Psoas muscle (tissue), 8 donors: ENCODE measurements around the gene A4GALT. TPM values are rescaled to one million over a fixed set of nuclear protein-coding genes. Genes with fewer than 3 reads are reported as not detected.
A peak's percentile ranks its signal among the peaks of the same experiment; 100 is the strongest.

Source experiments
- ATAC-seq, 4 donors: fragments of 200-7000 bp; cut with Tn5 transposase; one replicate each; pipeline ENCODE4 v1.9.1; 2020; ENCODE audit warnings: moderate library complexity in 3 of 4, mild to moderate bottlenecking in 2 of 4
- DNase-seq, 2 donors: peaks; one replicate each; pipeline ENCODE4 v3.0.0-alpha.2; 2020
- H3K27ac ChIP-seq: fragments of 200-600 bp; one replicate; pipeline ENCODE4 v1.8.0; 2022
- H3K27me3 ChIP-seq, 3 donors: fragments of 200-600 bp in 1 of 3; one replicate each; pipeline versions ENCODE4 v1.6.1 to v1.8.0; 2013 to 2022; ENCODE audit warnings: low read length in 2 of 3, mild to moderate bottlenecking in 2 of 3, moderate library complexity in 1 of 3; ENCODE audit not compliant: insufficient read depth in 3 of 3
- H3K36me3 ChIP-seq, 2 donors: fragments of 200-600 bp in 1 of 2; one replicate each; pipeline versions ENCODE4 v1.6.1 to v1.8.0; 2013 to 2022; ENCODE audit warnings: low read depth in 1 of 2, mild to moderate bottlenecking in 1 of 2, moderate library complexity in 1 of 2; ENCODE audit not compliant: insufficient read depth in 1 of 2
- H3K4me1 ChIP-seq: fragments of 200-600 bp; one replicate; pipeline ENCODE4 v1.8.0; 2022
- H3K4me3 ChIP-seq: fragments of 200-600 bp; one replicate; pipeline ENCODE4 v1.8.0; 2022; ENCODE audit warnings: mild to moderate bottlenecking
- H3K9me3 ChIP-seq: fragments of 200-600 bp; one replicate; pipeline ENCODE4 v1.8.0; 2022
- WGBS, 3 donors: extraction: QIAGEN DNeasy Blood & Tissue Kit; methylation state at CpG; one replicate each; pipeline versions ENCODE4 v1.1.6 to v1.1.7; 2013; 5-methylcytosine and 5-hydroxymethylcytosine counted together
- intact Hi-C, 2 donors: fragments of 100-400 bp; cut with DNase I; formaldehyde crosslinking; loops; one replicate each; pipeline versions ENCODE4 v1.11.0 to v1.14.2; 2022
- polyA plus RNA-seq, 3 donors: library from polyadenylated mRNA; stranded (reverse); fragments of 200-250 nt; gene quantifications; one replicate each; pipeline ENCODE4 v1.2.3, GENCODE V29; 2013
- total RNA-seq, 4 donors: library from RNA; stranded (reverse); fragmentation: NEBNext Ultra II Directional in 2 of 4; extraction: Animal tissue kit (Norgen Biotek cat#: 25700) in 2 of 4; gene quantifications; one replicate each; pipeline versions ENCODE4 v1.2.1 to v1.2.4, GENCODE V29; 2021 to 2023
- TF ChIP-seq, protein P1 (sequence below): fragments of 200-600 bp; IDR thresholded peaks from one replicate; pipeline ENCODE4 v1.8.0; 2022; ENCODE audit warnings: antibody characterized with exemption
- donor health status: healthy with polysubstance abuse.
- donor health status: DM: no; HTN: no; CAD: no; lungs with moderate emphysema.
- donor health status: Bipolar disorder and iron deficiency.
- donor health status: healthy.
- donor health status: DM: yes; HTN: yes; CAD: no.
- donor health status: DM: no; HTN: no; CAD: no.
- donor health status: DM: no; HTN: no; CAD: no.
- donor health status: DM: yes; HTN: yes; CAD: no.

The A4GALT gene
- total and polyA plus RNA-seq, 7 donors, result 6.5 to 28.8 (median 15.2) TPM

DNA sequence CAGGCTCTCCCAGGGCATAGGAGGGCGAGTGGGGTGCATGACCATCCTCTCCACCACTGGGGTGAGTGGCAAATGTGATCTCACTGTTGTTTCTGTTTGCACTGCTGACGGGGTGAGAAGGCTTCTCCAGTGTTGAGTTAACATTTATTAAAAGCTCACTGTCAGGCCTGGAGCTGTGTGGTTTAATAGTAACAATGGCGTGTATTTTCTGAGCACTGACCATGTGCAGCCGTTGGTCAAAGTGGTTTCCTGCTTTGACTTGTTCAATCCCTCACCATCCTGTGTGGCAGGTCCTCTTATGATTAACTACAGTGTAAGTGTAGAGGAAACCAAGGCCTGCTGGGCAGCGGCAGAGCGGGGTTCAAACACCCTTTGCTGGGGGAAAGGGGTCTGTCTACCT lies 4.4 kb downstream of the A4GALT start:
- Histone ChIP-seq H3K27me3 (peaks cover 0 to 9% (median 2%) of the 10 kb centered on the region in 3 donors), H3K36me3 (no peaks in the 10 kb centered on the region), H3K9me3 (no peaks in the 10 kb centered on the region), H3K27ac (no peak overlapping the region), H3K4me1 (peaks cover 9% of the 10 kb centered on the region), H3K4me3 (no peak overlapping the region)
- no peak for DNase-seq
- WGBS, 3 donors, result 78 to 88% (median 83%) methylated on average over 6 of the region's 6 CpGs
- ATAC-seq, result peak; percentile 9 to 26 (median 16)
- TF ChIP-seq, protein P1, sequence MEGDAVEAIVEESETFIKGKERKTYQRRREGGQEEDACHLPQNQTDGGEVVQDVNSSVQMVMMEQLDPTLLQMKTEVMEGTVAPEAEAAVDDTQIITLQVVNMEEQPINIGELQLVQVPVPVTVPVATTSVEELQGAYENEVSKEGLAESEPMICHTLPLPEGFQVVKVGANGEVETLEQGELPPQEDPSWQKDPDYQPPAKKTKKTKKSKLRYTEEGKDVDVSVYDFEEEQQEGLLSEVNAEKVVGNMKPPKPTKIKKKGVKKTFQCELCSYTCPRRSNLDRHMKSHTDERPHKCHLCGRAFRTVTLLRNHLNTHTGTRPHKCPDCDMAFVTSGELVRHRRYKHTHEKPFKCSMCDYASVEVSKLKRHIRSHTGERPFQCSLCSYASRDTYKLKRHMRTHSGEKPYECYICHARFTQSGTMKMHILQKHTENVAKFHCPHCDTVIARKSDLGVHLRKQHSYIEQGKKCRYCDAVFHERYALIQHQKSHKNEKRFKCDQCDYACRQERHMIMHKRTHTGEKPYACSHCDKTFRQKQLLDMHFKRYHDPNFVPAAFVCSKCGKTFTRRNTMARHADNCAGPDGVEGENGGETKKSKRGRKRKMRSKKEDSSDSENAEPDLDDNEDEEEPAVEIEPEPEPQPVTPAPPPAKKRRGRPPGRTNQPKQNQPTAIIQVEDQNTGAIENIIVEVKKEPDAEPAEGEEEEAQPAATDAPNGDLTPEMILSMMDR, result no peak
- intact Hi-C loops, result no loop called here

DNA sequence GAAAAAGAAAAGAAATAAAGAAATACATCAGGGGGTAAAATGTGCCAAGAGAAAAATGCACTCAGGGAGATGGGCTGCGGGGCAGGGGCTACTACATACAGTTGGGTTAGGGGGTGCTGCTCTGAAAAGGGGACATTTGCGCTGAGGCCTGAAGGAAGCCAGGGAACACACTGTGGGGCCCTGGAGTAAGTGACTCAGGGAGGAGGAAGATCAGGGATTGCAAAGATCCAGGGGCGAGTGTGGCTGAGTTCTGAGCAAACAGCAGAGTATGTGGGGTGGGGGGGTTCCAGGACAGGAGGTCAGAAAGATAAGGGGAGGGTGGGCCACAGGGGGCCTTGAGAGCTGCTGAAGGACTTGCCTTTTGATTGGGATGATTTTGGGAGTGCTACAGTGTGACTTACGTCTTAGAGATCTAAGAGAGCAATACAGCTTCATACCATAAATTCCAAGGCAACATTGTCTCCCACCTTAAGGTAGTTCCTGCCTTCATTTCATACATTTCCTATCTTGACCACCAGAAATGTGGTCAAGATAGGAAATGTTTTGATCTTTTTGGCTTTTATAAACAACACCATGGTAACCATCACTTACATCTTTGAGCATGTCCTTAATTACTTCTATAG lies 5.8 kb downstream of the A4GALT start:
- H3K27me3 ChIP-seq, result peaks cover 0 to 4% (median 0%) of the 10 kb centered on the region in 3 donors
- WGBS, 3 donors, result 88 to 91% (median 89%) methylated on average over 4 of the region's 4 CpGs
- H3K9me3 ChIP-seq, result no peaks in the 10 kb centered on the region
- H3K4me3 ChIP-seq, result no peak overlapping the region
- intact Hi-C loops, result loop anchor here in 1 of 2 donors (5.0 kb wide), 1 partner anchor 107 kb away; no protein-coding TSS in a partner anchor
- H3K27ac ChIP-seq, result no peak overlapping the region
- ATAC-seq (no peak), DNase-seq (no peak)
- TF ChIP-seq, protein P1, result no peak
- H3K36me3 ChIP-seq, result no peaks in the 10 kb centered on the region
- H3K4me1 ChIP-seq, result peaks cover 8% of the 10 kb centered on the region

DNA sequence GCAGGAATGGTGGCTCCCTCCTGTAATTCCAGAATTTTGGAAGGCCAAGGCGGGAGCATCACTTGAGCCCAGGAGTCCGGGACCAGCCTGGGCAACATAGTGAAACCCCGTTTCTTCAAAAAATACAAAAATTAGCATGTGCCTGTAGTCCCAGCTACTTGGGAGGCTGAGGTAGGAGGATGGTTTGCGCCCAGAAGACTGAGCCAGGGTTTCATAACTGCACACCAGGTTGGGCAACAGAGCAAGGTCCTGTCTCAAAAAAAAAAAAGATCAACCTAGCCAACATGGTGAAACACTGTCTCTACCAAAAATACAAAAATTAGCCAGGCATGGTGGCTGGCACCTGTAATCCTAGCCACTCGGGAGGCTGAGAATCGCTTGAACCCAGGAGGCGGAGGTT lies 6.4 kb downstream of the A4GALT start:
- intact Hi-C loops, result loop anchor here in 1 of 2 donors (5.0 kb wide), 1 partner anchor 108 kb away; no protein-coding TSS in a partner anchor
- Histone ChIP-seq H3K27me3 (no peaks in the 10 kb centered on the region), H3K36me3 (no peaks in the 10 kb centered on the region), H3K9me3 (no peaks in the 10 kb centered on the region), H3K27ac (no peak overlapping the region), H3K4me1 (peaks cover 4% of the 10 kb centered on the region), H3K4me3 (no peak overlapping the region)
- DNase-seq (no peak), ATAC-seq (no peak)
- 95 to 100% (median 97%) methylated on average over 7 of the region's 7 CpGs for WGBS, 3 donors
- TF ChIP-seq, protein P1, result no peak

DNA sequence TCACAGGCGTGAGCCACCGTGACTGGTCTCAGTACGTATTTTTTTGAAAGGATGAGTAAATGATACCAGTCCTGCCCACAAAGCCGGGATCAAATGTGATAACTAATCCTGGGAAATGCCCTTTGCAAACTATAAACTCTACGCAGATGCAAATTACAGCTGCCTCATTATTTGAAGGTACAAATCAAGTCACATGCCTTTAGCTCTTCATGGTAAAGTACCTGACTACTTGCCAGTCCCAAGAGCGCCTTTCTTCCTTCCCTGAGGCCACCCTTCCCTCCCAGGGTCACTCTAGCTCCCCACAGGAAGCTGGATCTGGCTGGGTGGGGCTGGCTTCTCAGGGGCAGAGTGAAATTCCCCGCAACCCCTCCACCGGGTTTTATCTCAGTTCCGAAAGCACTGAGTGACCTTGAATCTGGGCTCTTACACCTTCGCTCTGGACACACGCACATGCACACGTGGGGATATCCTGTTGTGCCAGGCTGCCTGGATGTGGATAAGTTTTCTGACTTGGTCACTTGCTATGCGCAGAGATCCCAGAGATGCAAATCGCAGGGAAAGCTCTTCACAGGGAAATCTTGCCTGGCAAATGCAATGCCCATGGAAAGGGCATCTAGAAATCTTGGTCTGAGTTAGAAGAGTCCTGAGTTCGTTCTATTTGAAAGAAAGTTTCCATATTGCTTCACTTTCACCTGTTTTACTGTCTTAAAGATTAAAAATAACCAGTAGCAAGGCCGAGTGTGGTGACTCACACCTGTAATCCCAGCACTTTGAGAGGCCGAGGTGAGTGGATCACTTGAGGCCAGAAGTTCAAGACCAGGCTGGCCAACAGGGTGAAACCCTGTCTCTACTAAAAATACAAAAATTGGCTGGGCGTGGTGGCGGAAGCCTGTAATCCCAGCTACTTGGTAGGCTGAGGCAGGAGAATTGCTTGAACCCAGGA lies 8.5 kb downstream of the A4GALT start:
- Histone ChIP-seq H3K27me3 (no peaks in the 10 kb centered on the region), H3K4me1 (peaks cover 4% of the 10 kb centered on the region), H3K4me3 (no peak overlapping the region), H3K27ac (peak overlapping the region; percentile 50), H3K9me3 (no peaks in the 10 kb centered on the region), H3K36me3 (no peaks in the 10 kb centered on the region)
- peak in 3 of 4 donors; percentile 46 to 64 (median 61) for ATAC-seq
- TF ChIP-seq, protein P1, result no peak
- 70 to 73% (median 70%) methylated on average over 19 of the region's 19 CpGs for WGBS, 3 donors
- intact Hi-C loops, result loop anchor here in 1 of 2 donors (5.0 kb wide), 1 partner anchor 110 kb away; no protein-coding TSS in a partner anchor
- DNase-seq, result no peak
